Activated T-helper 2 cell treated with anti-CD3 and anti-CD28 coated beads, Interferon-gamma antibody, Interleukin-2, Interleukin-4, amounts not matched to agents 10 μg/mL and 5 μg/mL and 100 μg/mL, durations not matched to agents 14 hours and 24 hours and 36 hours (primary cell): Measurements from ENCODE around the gene PSMG4. TPM values are rescaled to one million over a fixed set of nuclear protein-coding genes. Genes with fewer than 3 reads are reported as not detected.

Experiments used
- DNase-seq: peaks from one replicate; pipeline ENCODE4 v3.0.0; 2021; ENCODE audit warnings: low spot score
- H3K27ac Mint-ChIP-seq: one replicate; pipeline ENCODE4 v1.8.0; 2021; ENCODE audit warnings: mixed read lengths
- H3K27me3 Mint-ChIP-seq: one replicate; pipeline ENCODE4 v1.8.0; 2021; ENCODE audit warnings: low read depth, mixed read lengths
- H3K36me3 Mint-ChIP-seq: one replicate; pipeline ENCODE4 v1.8.0; 2021; ENCODE audit warnings: low read depth, mixed read lengths
- H3K4me1 Mint-ChIP-seq: one replicate; pipeline ENCODE4 v1.8.0; 2021; ENCODE audit warnings: low read depth, mixed read lengths
- H3K4me3 Mint-ChIP-seq: one replicate; pipeline ENCODE4 v1.8.0; 2021; ENCODE audit warnings: low read depth, mild to moderate bottlenecking, moderate library complexity, mixed read lengths
- H3K9me3 Mint-ChIP-seq: one replicate; pipeline ENCODE4 v1.8.0; 2021; ENCODE audit warnings: mixed read lengths
- intact Hi-C: fragments of 100-400 bp; cut with micrococcal nuclease; formaldehyde crosslinking; loops from one replicate; pipeline ENCODE4 v1.15.1; 2023
- total RNA-seq: library from RNA; stranded (reverse); gene quantifications from 2 replicates; pipeline ENCODE4 v1.2.3, GENCODE V29; 2022

Gene PSMG4
- total RNA-seq, 1 donor from 2014 or later, result 30.9 TPM

- H3K4me1 Mint-ChIP-seq, result no peaks in the 10 kb centered on the region
- no peaks in the 10 kb centered on the region for H3K9me3 Mint-ChIP-seq
- H3K4me3 Mint-ChIP-seq, result no peak overlapping the region
Observed at GRCh38 chr6:3305831-3306230, 47.1 kb downstream of the PSMG4 start.

GRCh38 chr6:3306848-3307247 lies 48.1 kb downstream of the PSMG4 start:
- no peak overlapping the region for H3K4me3 Mint-ChIP-seq
- H3K36me3 Mint-ChIP-seq, result no peaks in the 10 kb centered on the region
- intact Hi-C loops, result no loop called here
- no peak for DNase-seq
- H3K4me1 Mint-ChIP-seq, result no peaks in the 10 kb centered on the region
- peaks cover 11% of the 10 kb centered on the region for H3K27me3 Mint-ChIP-seq
- H3K9me3 Mint-ChIP-seq, result no peaks in the 10 kb centered on the region
- no peak overlapping the region for H3K27ac Mint-ChIP-seq

More at GRCh38 chr6:3305831-3306230, 47.1 kb downstream of the PSMG4 start:
- peaks cover 11% of the 10 kb centered on the region for H3K27me3 Mint-ChIP-seq
- DNase-seq, result no peak
- H3K36me3 Mint-ChIP-seq, result no peaks in the 10 kb centered on the region
- intact Hi-C loops, result no loop called here
- H3K27ac Mint-ChIP-seq, result no peak overlapping the region

GRCh38 chr6:3307436-3307835 lies 48.7 kb downstream of the PSMG4 start:
- Mint-ChIP-seq H3K36me3 (no peaks in the 10 kb centered on the region), H3K4me3 (no peak overlapping the region), H3K27me3 (peaks cover 7% of the 10 kb centered on the region), H3K4me1 (no peaks in the 10 kb centered on the region), H3K27ac (no peak overlapping the region), H3K9me3 (no peaks in the 10 kb centered on the region)
- intact Hi-C loops, result no loop called here
- no peak for DNase-seq

GRCh38 chr6:3308106-3308505 lies 49.4 kb downstream of the PSMG4 start:
- no peaks in the 10 kb centered on the region for H3K9me3 Mint-ChIP-seq
- no peak for DNase-seq
- no peak overlapping the region for H3K27ac Mint-ChIP-seq
- H3K4me3 Mint-ChIP-seq, result no peak overlapping the region
- no peaks in the 10 kb centered on the region for H3K4me1 Mint-ChIP-seq
- intact Hi-C loops, result no loop called here
- no peaks in the 10 kb centered on the region for H3K36me3 Mint-ChIP-seq
- peaks cover under 1% of the 10 kb centered on the region for H3K27me3 Mint-ChIP-seq

- Mint-ChIP-seq H3K36me3 (no peaks in the 10 kb centered on the region), H3K27ac (no peak overlapping the region), H3K27me3 (no peaks in the 10 kb centered on the region), H3K9me3 (no peaks in the 10 kb centered on the region), H3K4me1 (no peaks in the 10 kb centered on the region), H3K4me3 (no peak overlapping the region)
- no peak for DNase-seq
- intact Hi-C loops, result no loop called here
Observed at GRCh38 chr6:3309391-3310050, 50.8 kb downstream of the PSMG4 start.

- Mint-ChIP-seq H3K27me3 (no peaks in the 10 kb centered on the region), H3K27ac (no peak overlapping the region), H3K36me3 (no peaks in the 10 kb centered on the region), H3K4me3 (no peak overlapping the region), H3K9me3 (no peaks in the 10 kb centered on the region), H3K4me1 (no peaks in the 10 kb centered on the region)
- intact Hi-C loops, result no loop called here
- no peak for DNase-seq
Observed at GRCh38 chr6:3310051-3310448, 51.3 kb downstream of the PSMG4 start.

GRCh38 chr6:3310703-3311102 lies 52.0 kb downstream of the PSMG4 start:
- no peak overlapping the region for H3K4me3 Mint-ChIP-seq

GRCh38 chr6:3311826-3312225 lies 53.1 kb downstream of the PSMG4 start:
- no peak overlapping the region for H3K27ac Mint-ChIP-seq
- H3K36me3 Mint-ChIP-seq, result no peaks in the 10 kb centered on the region
- no peaks in the 10 kb centered on the region for H3K4me1 Mint-ChIP-seq
- no peaks in the 10 kb centered on the region for H3K9me3 Mint-ChIP-seq
- no peak for DNase-seq
- intact Hi-C loops, result no loop called here
- peaks cover 1% of the 10 kb centered on the region for H3K27me3 Mint-ChIP-seq
- H3K4me3 Mint-ChIP-seq, result no peak overlapping the region

More at GRCh38 chr6:3310703-3311102, 52.0 kb downstream of the PSMG4 start:
- H3K27ac Mint-ChIP-seq, result no peak overlapping the region
- DNase-seq, result no peak
- no peaks in the 10 kb centered on the region for H3K27me3 Mint-ChIP-seq
- no peaks in the 10 kb centered on the region for H3K36me3 Mint-ChIP-seq
- intact Hi-C loops, result no loop called here
- no peaks in the 10 kb centered on the region for H3K9me3 Mint-ChIP-seq
- no peaks in the 10 kb centered on the region for H3K4me1 Mint-ChIP-seq

GRCh38 chr6:3312604-3313231 lies 54.0 kb downstream of the PSMG4 start:
- Mint-ChIP-seq H3K4me3 (no peak overlapping the region), H3K27me3 (peaks cover 9% of the 10 kb centered on the region)

GRCh38 chr6:3314176-3314575 lies 55.4 kb downstream of the PSMG4 start:
- H3K9me3 Mint-ChIP-seq, result no peaks in the 10 kb centered on the region
- H3K4me3 Mint-ChIP-seq, result no peak overlapping the region
- H3K4me1 Mint-ChIP-seq, result peaks cover 15% of the 10 kb centered on the region
- no peak overlapping the region for H3K27ac Mint-ChIP-seq
- intact Hi-C loops, result no loop called here
- peaks cover 23% of the 10 kb centered on the region for H3K27me3 Mint-ChIP-seq
- no peaks in the 10 kb centered on the region for H3K36me3 Mint-ChIP-seq
- DNase-seq, result no peak

More at GRCh38 chr6:3312604-3313231, 54.0 kb downstream of the PSMG4 start:
- intact Hi-C loops, result no loop called here
- no peak for DNase-seq
- Mint-ChIP-seq H3K4me1 (peaks cover 2% of the 10 kb centered on the region), H3K36me3 (no peaks in the 10 kb centered on the region), H3K9me3 (no peaks in the 10 kb centered on the region), H3K27ac (no peak overlapping the region)

- Mint-ChIP-seq H3K9me3 (no peaks in the 10 kb centered on the region), H3K4me3 (no peak overlapping the region), H3K4me1 (peaks cover 15% of the 10 kb centered on the region), H3K27me3 (peaks cover 28% of the 10 kb centered on the region), H3K27ac (no peak overlapping the region), H3K36me3 (no peaks in the 10 kb centered on the region)
- DNase-seq, result no peak
- intact Hi-C loops, result no loop called here
Observed at GRCh38 chr6:3314621-3315467, 56.1 kb downstream of the PSMG4 start.

- intact Hi-C loops, result no loop called here
- Mint-ChIP-seq H3K4me1 (peaks cover 15% of the 10 kb centered on the region), H3K4me3 (no peak overlapping the region), H3K27ac (no peak overlapping the region), H3K36me3 (no peaks in the 10 kb centered on the region), H3K9me3 (no peaks in the 10 kb centered on the region), H3K27me3 (peaks cover 29% of the 10 kb centered on the region)
- no peak for DNase-seq
Observed at GRCh38 chr6:3315841-3316240, 57.1 kb downstream of the PSMG4 start.

GRCh38 chr6:3316331-3316730 lies 57.6 kb downstream of the PSMG4 start:
- H3K36me3 Mint-ChIP-seq, result no peaks in the 10 kb centered on the region
- H3K9me3 Mint-ChIP-seq, result no peaks in the 10 kb centered on the region
- peaks cover 15% of the 10 kb centered on the region for H3K4me1 Mint-ChIP-seq
- peaks cover 30% of the 10 kb centered on the region for H3K27me3 Mint-ChIP-seq
- DNase-seq, result no peak
- H3K4me3 Mint-ChIP-seq, result no peak overlapping the region
- H3K27ac Mint-ChIP-seq, result no peak overlapping the region
- intact Hi-C loops, result no loop called here
